ENCODE results near the gene TWIST2.

The TWIST2 gene

GRCh38 chr2:238936162-238937052 lies 88.5 kb downstream of the TWIST2 start:
- Histone ChIP-seq H3F3A (ENCODE audit: insufficient read depth, low read length) (no peaks in the 10 kb centered on the region), H3K9ac (ENCODE audit: low read length) (no peak overlapping the region), H4K20me1 (ENCODE audit: insufficient read depth, low read length) (no peaks in the 10 kb centered on the region), H3K9me3 (ENCODE audit: low read length) (no peaks in the 10 kb centered on the region), H3K27me3 (ENCODE audit: insufficient read depth, low read length) (no peaks in the 10 kb centered on the region), H2AFZ (ENCODE audit: low read length) (no peak overlapping the region), H3K9me2 (ENCODE audit: low read depth, low read length) (no peaks in the 10 kb centered on the region), H3K4me3 (ENCODE audit: low read depth, low read length, poor library complexity, severe bottlenecking) (no peak overlapping the region), H3K4me1 (ENCODE audit: insufficient read depth, low read length, severe bottlenecking) (no peaks in the 10 kb centered on the region), H3K4me2 (ENCODE audit: low read length) (no peak overlapping the region), H3K36me3 (ENCODE audit: insufficient read depth, low read length) (no peaks in the 10 kb centered on the region), H3K27ac (ENCODE audit: low read depth, low read length, poor library complexity, severe bottlenecking) (no peak overlapping the region), H3K79me2 (ENCODE audit: insufficient read depth, low read length) (no peaks in the 10 kb centered on the region)
- TF ChIP-seq EZH2 (IDR thresholded peaks at IDR 0.05; ENCODE audit: borderline replicate concordance, low read length): no peak
- TF ChIP-seq CTCF (IDR thresholded peaks at IDR 0.05; ENCODE audit: low read length): no peak

GRCh38 chr2:238938003-238938400 lies 90.1 kb downstream of the TWIST2 start:
- Histone ChIP-seq H4K20me1 (ENCODE audit: insufficient read depth, low read length) (no peaks in the 10 kb centered on the region), H3K4me1 (ENCODE audit: insufficient read depth, low read length, severe bottlenecking) (no peaks in the 10 kb centered on the region), H3K9me2 (ENCODE audit: low read depth, low read length) (no peaks in the 10 kb centered on the region), H3K4me2 (ENCODE audit: low read length) (no peak overlapping the region), H3K27ac (ENCODE audit: low read depth, low read length, poor library complexity, severe bottlenecking) (no peak overlapping the region), H2AFZ (ENCODE audit: low read length) (no peak overlapping the region), H3F3A (ENCODE audit: insufficient read depth, low read length) (no peaks in the 10 kb centered on the region), H3K9ac (ENCODE audit: low read length) (no peak overlapping the region), H3K79me2 (ENCODE audit: insufficient read depth, low read length) (no peaks in the 10 kb centered on the region), H3K4me3 (ENCODE audit: low read depth, low read length, poor library complexity, severe bottlenecking) (no peak overlapping the region), H3K9me3 (ENCODE audit: low read length) (no peaks in the 10 kb centered on the region), H3K27me3 (ENCODE audit: insufficient read depth, low read length) (no peaks in the 10 kb centered on the region), H3K36me3 (ENCODE audit: insufficient read depth, low read length) (no peaks in the 10 kb centered on the region)
- no peak for TF ChIP-seq EZH2 (IDR thresholded peaks at IDR 0.05; ENCODE audit: borderline replicate concordance, low read length)

GRCh38 chr2:238938401-238939055 lies 90.6 kb downstream of the TWIST2 start:
- H2AFZ ChIP-seq (ENCODE audit: low read length): no peak overlapping the region
- TF ChIP-seq EZH2 (IDR thresholded peaks at IDR 0.05; ENCODE audit: borderline replicate concordance, low read length): no peak
- no peak for TF ChIP-seq CTCF (IDR thresholded peaks at IDR 0.05; ENCODE audit: low read length)

More at GRCh38 chr2:238938401-238939055, 90.6 kb downstream of the TWIST2 start:
- H3K4me3 ChIP-seq (ENCODE audit: low read depth, low read length, poor library complexity, severe bottlenecking): no peak overlapping the region
- no peaks in the 10 kb centered on the region for H3K36me3 ChIP-seq (ENCODE audit: insufficient read depth, low read length)
- H3K4me2 ChIP-seq (ENCODE audit: low read length): no peak overlapping the region
- no peaks in the 10 kb centered on the region for H3K27me3 ChIP-seq (ENCODE audit: insufficient read depth, low read length)
- no peaks in the 10 kb centered on the region for H4K20me1 ChIP-seq (ENCODE audit: insufficient read depth, low read length)
- H3F3A ChIP-seq (ENCODE audit: insufficient read depth, low read length): no peaks in the 10 kb centered on the region
- H3K9ac ChIP-seq (ENCODE audit: low read length): no peak overlapping the region
- no peaks in the 10 kb centered on the region for H3K4me1 ChIP-seq (ENCODE audit: insufficient read depth, low read length, severe bottlenecking)
- no peaks in the 10 kb centered on the region for H3K9me2 ChIP-seq (ENCODE audit: low read depth, low read length)
- no peaks in the 10 kb centered on the region for H3K9me3 ChIP-seq (ENCODE audit: low read length)
- H3K27ac ChIP-seq (ENCODE audit: low read depth, low read length, poor library complexity, severe bottlenecking): no peak overlapping the region
- H3K79me2 ChIP-seq (ENCODE audit: insufficient read depth, low read length): no peaks in the 10 kb centered on the region

All from OCI-LY1 (cell line).